Sigmoid colon (tissue), 4 donors: ENCODE data around the gene PPP1R3D.

ENCODE experiments used
- CTCF ChIP-seq, 4 experiments: fragments of 450-650 bp in 3 of 4; fragments of 200-600 bp in 1 of 4; IDR thresholded peaks; one replicate each; pipeline ENCODE4 v1.5.1; 2016 to 2019; ENCODE audit warnings: antibody characterized with exemption in 4 of 4, mild to moderate bottlenecking in 3 of 4, moderate library complexity in 2 of 4
- POLR2A ChIP-seq, 2 donors: fragments of 450-650 bp; IDR thresholded peaks; one replicate each; pipeline ENCODE4 v1.6.1; 2016; ENCODE audit warnings: antibody characterized with exemption in 2 of 2, mild to moderate bottlenecking in 2 of 2, moderate library complexity in 2 of 2
- POLR2AphosphoS5 ChIP-seq, 4 donors: sonication (generic); formaldehyde crosslinking; IDR thresholded peaks; one replicate each; pipeline ENCODE4 v1.6.1; 2017; ENCODE audit warnings: antibody characterized with exemption in 4 of 4

- TF ChIP-seq POLR2AphosphoS5 (IDR thresholded peaks at IDR 0.05) (no peak), CTCF (IDR thresholded peaks at IDR 0.05) (no peak), POLR2A (IDR thresholded peaks at IDR 0.05) (no peak)
Observed at GRCh38 chr20:59944726-59945125, 4.6 kb upstream of the PPP1R3D start.
